HG03571 (cell line): Measurements from ENCODE around the gene PPP2R2C.

Experiments
- ATAC-seq: cut with Tn5 transposase; IDR thresholded peaks from one replicate; pipeline ENCODE4 v1.9.1; 2021; ENCODE audit not compliant: unreplicated experiment

The PPP2R2C gene

GRCh38 chr4:6494431-6495295, 22.2 kb upstream of the PPP2R2C start:
- ATAC-seq = no peak

GRCh38 chr4:6493658-6494304, 21.4 kb upstream of the PPP2R2C start:
- ATAC-seq = no peak

GRCh38 chr4:6492861-6493657, 20.6 kb upstream of the PPP2R2C start:
- no peak for ATAC-seq

- no peak for ATAC-seq
These were observed 19.7 kb upstream of the PPP2R2C start for GRCh38 chr4:6492027-6492590.

- no peak for ATAC-seq
These were observed 18.8 kb upstream of the PPP2R2C start for GRCh38 chr4:6491235-6491634.

GRCh38 chr4:6489927-6490326, 17.5 kb upstream of the PPP2R2C start:
- ATAC-seq = no peak

GRCh38 chr4:6487466-6487865, 15.1 kb upstream of the PPP2R2C start:
- ATAC-seq = no peak

GRCh38 chr4:6480534-6481088, 8.2 kb upstream of the PPP2R2C start:
- ATAC-seq = no peak

GRCh38 chr4:6478546-6479220, 6.3 kb upstream of the PPP2R2C start:
- ATAC-seq = no peak

- ATAC-seq = no peak
These were observed 4.5 kb upstream of the PPP2R2C start for GRCh38 chr4:6476893-6477292.

GRCh38 chr4:6475492-6476020, 3.1 kb upstream of the PPP2R2C start:
- no peak for ATAC-seq

- no peak for ATAC-seq
These were observed 2.5 kb upstream of the PPP2R2C start for GRCh38 chr4:6474705-6475457.

- ATAC-seq = no peak
These were observed 1.7 kb upstream of the PPP2R2C start for GRCh38 chr4:6474053-6474568.

GRCh38 chr4:6473264-6474052, 1.0 kb upstream of the PPP2R2C start:
- ATAC-seq = no peak

- no peak for ATAC-seq
These were observed 417 bp downstream of the PPP2R2C start for GRCh38 chr4:6472008-6472386.

- ATAC-seq = no peak
These were observed 957 bp downstream of the PPP2R2C start for GRCh38 chr4:6471307-6472007.

GRCh38 chr4:6470502-6471306, 1.7 kb downstream of the PPP2R2C start:
- no peak for ATAC-seq
